Activated naive CD8-positive, alpha-beta T cell treated with anti-CD3 and anti-CD28 coated beads for 36 hours (primary cell): ENCODE data around the gene SLC66A2. TPM values are rescaled to one million over a fixed set of nuclear protein-coding genes. Genes with fewer than 3 reads are reported as not detected.

ENCODE experiments used
- DNase-seq: peaks from one replicate; pipeline ENCODE4 v3.0.0; 2021
- H3K27ac Mint-ChIP-seq: one replicate; pipeline ENCODE4 v1.8.0; 2022; ENCODE audit warnings: mild to moderate bottlenecking, moderate library complexity, mixed read lengths
- H3K27me3 Mint-ChIP-seq: one replicate; pipeline ENCODE4 v1.8.0; 2022; ENCODE audit warnings: mild to moderate bottlenecking, mixed read lengths
- H3K36me3 Mint-ChIP-seq: one replicate; pipeline ENCODE4 v1.8.0; 2021; ENCODE audit warnings: mild to moderate bottlenecking, mixed read lengths
- H3K4me1 Mint-ChIP-seq: one replicate; pipeline ENCODE4 v1.8.0; 2021; ENCODE audit warnings: mixed read lengths
- H3K4me3 Mint-ChIP-seq: one replicate; pipeline ENCODE4 v1.8.0; 2022; ENCODE audit warnings: mild to moderate bottlenecking, moderate library complexity, mixed read lengths
- H3K9me3 Mint-ChIP-seq: one replicate; pipeline ENCODE4 v1.8.0; 2022; ENCODE audit warnings: mixed read lengths
- total RNA-seq, 2 experiments: library from RNA; stranded (reverse); gene quantifications; one replicate each; pipeline ENCODE4 v1.2.3, GENCODE V29; 2021

SLC66A2 gene
- total RNA-seq, 2 experiments from 2014 or later = 30.0 to 30.2 TPM

GRCh38 chr18:79948719-79949411 is 2.6 kb downstream of the SLC66A2 start:
- Mint-ChIP-seq H3K4me3 (no peak overlapping the region), H3K9me3 (no peaks in the 10 kb centered on the region), H3K27me3 (no peaks in the 10 kb centered on the region), H3K27ac (no peak overlapping the region), H3K36me3 (peaks cover 11% of the 10 kb centered on the region), H3K4me1 (peaks cover 40% of the 10 kb centered on the region)
- DNase-seq = no peak

GRCh38 chr18:79947881-79948610 is 3.4 kb downstream of the SLC66A2 start:
- no peaks in the 10 kb centered on the region for H3K27me3 Mint-ChIP-seq
- H3K4me3 Mint-ChIP-seq = no peak overlapping the region
- peaks cover 11% of the 10 kb centered on the region for H3K36me3 Mint-ChIP-seq
- no peak overlapping the region for H3K27ac Mint-ChIP-seq
- H3K9me3 Mint-ChIP-seq = no peaks in the 10 kb centered on the region
- H3K4me1 Mint-ChIP-seq = peaks cover 40% of the 10 kb centered on the region
- no peak for DNase-seq

DNA sequence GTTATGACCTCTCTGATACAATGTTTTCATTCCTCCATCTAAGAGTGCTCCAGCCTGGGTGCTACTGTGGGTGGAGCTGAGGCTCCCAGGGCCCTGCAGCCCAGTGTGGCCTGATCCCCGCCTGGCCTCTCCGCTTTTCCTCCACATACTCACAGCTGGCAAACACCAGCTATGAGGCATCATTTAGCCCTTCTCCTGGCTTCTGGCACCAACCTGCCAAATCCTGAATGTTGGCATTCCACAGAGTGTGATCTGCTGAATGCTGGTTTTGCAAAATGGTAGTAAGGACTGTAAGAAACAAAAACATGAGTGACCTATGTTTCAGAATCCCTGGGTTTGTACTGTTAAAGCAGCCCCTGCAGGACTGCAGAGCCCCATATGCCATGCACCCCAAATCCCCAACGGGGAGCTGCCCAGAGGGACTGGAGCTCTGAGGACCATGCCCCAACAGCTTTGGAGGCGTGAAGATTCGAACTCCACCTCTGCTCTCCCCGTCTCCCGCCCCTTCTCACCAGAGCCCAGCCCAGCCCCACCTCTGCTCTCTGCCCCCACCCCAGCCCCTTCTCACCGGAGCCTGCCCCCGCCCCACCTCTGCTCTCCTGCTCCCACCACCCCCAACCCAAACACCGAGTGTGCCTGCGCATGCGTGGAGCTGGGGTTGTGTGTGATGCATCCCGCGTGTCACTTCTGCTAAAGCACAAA is 4.2 kb downstream of the SLC66A2 start:
- no peaks in the 10 kb centered on the region for H3K9me3 Mint-ChIP-seq
- no peak overlapping the region for H3K4me3 Mint-ChIP-seq
- H3K4me1 Mint-ChIP-seq = peaks cover 40% of the 10 kb centered on the region
- H3K27ac Mint-ChIP-seq = peak overlapping the region; percentile 60
- no peaks in the 10 kb centered on the region for H3K27me3 Mint-ChIP-seq
- peaks cover 12% of the 10 kb centered on the region for H3K36me3 Mint-ChIP-seq
- DNase-seq = no peak

DNA sequence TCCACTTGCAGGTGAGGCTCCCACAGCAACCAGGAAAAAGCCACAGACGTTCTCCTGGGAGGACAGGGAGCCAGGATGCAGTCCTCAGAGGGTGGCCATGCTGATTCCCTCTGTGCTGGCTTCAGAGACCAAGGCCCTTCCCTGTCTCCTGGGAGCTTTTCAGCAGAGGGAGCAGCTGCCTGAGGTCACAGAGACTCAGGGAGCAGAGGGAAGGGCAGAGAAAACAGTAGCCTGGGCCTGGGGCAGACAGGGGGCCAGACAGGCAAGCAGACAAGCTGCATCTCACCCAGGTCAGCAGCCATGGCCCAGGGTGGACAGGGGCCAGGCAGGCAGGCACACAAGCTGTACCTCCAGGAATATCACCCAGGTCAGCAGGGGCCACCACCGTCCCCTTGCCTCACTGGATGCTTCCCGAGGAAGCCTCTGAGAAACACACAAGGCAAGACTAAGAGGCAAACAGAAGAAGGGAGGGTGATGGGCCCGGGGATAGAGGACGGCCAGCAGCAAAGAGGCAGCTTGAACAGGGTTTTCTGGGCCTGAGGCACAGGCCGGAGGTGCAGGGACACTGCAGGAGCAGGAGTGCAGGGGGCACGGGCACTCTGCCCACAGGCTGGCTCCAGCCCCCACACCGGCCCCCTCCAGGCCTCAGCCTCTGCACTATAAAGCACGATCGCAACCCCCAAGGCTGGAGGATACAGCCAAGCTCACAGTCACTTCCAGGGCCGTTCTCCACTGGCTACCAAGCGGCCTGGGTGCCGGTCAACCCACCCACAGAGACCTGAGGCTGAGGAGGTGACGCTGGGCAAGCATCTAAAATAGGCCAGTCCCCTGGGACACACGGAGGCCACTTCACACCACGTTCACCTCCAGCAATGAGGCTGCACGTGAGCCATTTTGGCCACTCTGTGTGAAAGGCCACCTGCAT is 6.1 kb downstream of the SLC66A2 start:
- Mint-ChIP-seq H3K36me3 (peaks cover 17% of the 10 kb centered on the region), H3K27me3 (no peaks in the 10 kb centered on the region), H3K27ac (peak overlapping the region; percentile 40), H3K9me3 (no peaks in the 10 kb centered on the region), H3K4me1 (peaks cover 42% of the 10 kb centered on the region), H3K4me3 (no peak overlapping the region)
- no peak for DNase-seq

- Mint-ChIP-seq H3K4me1 (peaks cover 36% of the 10 kb centered on the region), H3K36me3 (peaks cover 20% of the 10 kb centered on the region), H3K4me3 (peak overlapping the region; percentile 9), H3K27ac (peak overlapping the region; percentile 40), H3K9me3 (no peaks in the 10 kb centered on the region), H3K27me3 (no peaks in the 10 kb centered on the region)
- no peak for DNase-seq
Observed at GRCh38 chr18:79944746-79945117, 6.7 kb downstream of the SLC66A2 start.

DNA sequence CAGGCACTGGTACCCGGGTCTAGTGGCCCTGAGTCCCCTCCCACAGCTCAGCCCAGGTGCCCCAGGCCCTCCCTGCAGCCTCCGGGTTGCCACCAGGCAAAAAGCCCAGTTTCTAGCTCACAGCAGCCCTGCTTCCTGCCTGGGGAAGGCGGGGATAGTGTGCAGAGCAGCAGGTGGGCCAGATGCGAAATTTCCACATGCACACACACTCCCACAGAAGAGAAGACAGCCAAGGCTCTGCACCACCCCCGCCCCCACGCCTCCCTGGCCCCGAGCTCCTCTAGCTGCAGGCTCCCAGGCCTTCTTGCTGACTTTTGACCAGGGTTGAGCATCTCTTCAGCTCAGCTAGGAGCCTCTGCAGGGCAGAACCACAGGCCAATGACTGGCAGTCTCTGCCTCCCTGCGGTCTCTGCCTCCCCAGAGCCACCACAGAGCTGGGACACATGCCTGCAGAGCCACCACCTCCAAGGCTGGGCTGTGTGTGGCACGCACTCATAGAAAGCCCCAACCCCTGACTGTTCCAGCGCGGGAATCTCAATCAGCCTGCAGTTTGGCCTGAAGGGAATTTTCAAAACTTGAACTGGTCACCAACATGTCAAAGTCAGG is 7.2 kb downstream of the SLC66A2 start:
- DNase-seq = peak; percentile 62
- Mint-ChIP-seq H3K27ac (peak overlapping the region; percentile 40), H3K27me3 (no peaks in the 10 kb centered on the region), H3K36me3 (peaks cover 22% of the 10 kb centered on the region), H3K4me1 (peaks cover 32% of the 10 kb centered on the region), H3K4me3 (peak overlapping the region; percentile 9), H3K9me3 (no peaks in the 10 kb centered on the region)

- Mint-ChIP-seq H3K4me1 (peaks cover 30% of the 10 kb centered on the region), H3K36me3 (peaks cover 22% of the 10 kb centered on the region), H3K4me3 (no peak overlapping the region), H3K27ac (peak overlapping the region; percentile 29), H3K9me3 (no peaks in the 10 kb centered on the region), H3K27me3 (no peaks in the 10 kb centered on the region)
- DNase-seq = no peak
Observed at GRCh38 chr18:79943608-79944125, 7.8 kb downstream of the SLC66A2 start.

DNA sequence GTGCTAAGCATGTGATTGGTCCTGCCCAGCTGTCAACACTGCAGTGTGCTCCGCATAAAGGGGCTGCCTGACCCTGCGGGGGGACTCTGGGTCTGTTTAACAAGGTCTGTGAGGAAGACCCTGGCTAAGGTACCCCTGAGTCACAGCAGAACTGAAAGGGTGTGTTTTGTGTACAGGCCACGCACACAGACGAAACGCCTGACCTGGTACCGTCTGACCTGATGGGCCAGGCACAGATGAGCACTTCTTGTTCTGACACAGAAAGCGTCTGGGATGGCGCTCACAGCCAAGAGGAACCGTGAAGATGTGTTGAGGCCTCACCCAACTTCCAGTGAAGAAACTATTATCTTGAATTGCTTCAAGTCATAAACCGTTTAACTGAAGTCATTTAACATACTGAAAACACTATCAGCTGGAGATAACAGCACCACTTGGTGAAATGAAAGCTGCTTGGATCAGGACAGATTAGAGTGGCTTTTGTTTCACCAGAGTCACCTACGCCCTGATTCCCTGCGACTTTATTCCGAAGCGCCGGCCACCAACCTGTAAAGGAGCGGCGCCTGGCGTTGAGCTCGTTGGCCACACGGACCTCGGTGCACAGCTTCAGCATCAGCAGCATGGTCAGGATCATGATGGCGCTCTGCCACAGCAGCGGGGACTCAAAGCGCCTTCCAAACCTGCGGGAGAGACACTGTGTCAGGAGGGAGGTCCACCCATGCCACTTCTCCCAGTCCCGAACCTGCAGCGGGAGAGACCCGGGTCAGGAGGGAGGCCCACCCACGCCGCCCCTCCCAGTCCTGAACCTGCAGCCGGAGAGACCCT is 8.5 kb downstream of the SLC66A2 start:
- Mint-ChIP-seq H3K9me3 (no peaks in the 10 kb centered on the region), H3K4me3 (no peak overlapping the region), H3K36me3 (peaks cover 24% of the 10 kb centered on the region), H3K27me3 (no peaks in the 10 kb centered on the region), H3K4me1 (peaks cover 31% of the 10 kb centered on the region), H3K27ac (no peak overlapping the region)
- no peak for DNase-seq

DNA sequence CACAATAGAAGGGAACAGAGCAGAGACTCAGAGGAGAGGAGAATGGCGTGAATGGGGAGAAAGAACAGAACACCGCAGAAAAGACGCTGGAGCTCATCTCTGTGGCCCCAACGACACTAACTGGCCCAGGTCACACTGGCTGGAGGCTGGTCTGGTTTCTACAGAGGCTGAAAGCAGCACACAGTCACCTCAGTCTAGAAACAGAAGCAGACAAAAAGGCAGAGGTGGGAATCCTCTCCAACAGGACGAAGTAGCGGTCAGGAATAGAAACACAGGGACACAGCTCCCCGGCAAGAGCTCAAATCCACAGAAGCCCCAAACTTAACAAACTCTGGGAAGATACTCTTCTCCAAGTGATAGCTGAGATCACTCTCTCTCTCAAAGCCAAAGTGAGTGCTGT is 9.2 kb downstream of the SLC66A2 start:
- no peak for DNase-seq
- Mint-ChIP-seq H3K36me3 (peaks cover 32% of the 10 kb centered on the region), H3K27me3 (no peaks in the 10 kb centered on the region), H3K4me1 (peaks cover 30% of the 10 kb centered on the region), H3K9me3 (peaks cover 4% of the 10 kb centered on the region), H3K4me3 (no peak overlapping the region), H3K27ac (no peak overlapping the region)

- no peak for DNase-seq
- Mint-ChIP-seq H3K27me3 (no peaks in the 10 kb centered on the region), H3K27ac (no peak overlapping the region), H3K36me3 (peaks cover 38% of the 10 kb centered on the region), H3K4me1 (peaks cover 26% of the 10 kb centered on the region), H3K9me3 (peaks cover 4% of the 10 kb centered on the region), H3K4me3 (no peak overlapping the region)
Observed at GRCh38 chr18:79941473-79942119, 9.9 kb downstream of the SLC66A2 start.

DNA sequence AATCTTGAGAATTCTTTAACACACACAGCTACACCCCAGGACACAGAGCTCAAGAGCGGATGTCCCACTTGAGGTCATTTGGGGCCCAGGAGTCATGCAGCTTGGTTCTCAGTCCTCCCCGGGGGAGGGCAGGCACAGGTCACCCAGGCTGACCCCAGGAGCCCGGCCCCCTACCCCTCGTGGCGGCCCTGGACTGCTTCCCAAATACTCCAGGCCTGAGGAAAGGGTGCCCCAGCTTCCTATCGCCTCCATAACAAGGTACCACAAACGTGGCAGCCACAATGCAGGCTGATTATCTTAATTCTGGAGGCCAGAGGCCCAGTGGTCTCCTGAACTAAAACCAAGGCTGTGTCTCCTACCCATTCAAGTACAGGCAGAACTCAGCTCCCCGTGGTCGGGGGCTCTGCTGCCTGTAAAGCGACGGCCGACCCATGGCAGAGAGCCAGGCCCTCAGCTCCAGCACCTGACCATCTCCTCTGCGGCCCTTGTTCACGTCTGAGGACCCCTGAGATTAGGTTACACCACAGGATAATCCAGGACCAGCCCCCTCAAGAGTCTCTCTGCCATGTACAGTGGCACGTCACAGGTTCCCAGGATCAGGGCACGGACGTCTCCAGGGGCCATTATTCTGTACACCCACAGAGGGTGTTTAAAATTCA is 10.5 kb downstream of the SLC66A2 start:
- Mint-ChIP-seq H3K36me3 (peaks cover 44% of the 10 kb centered on the region), H3K9me3 (peaks cover 5% of the 10 kb centered on the region), H3K4me1 (peaks cover 21% of the 10 kb centered on the region), H3K27me3 (no peaks in the 10 kb centered on the region), H3K4me3 (no peak overlapping the region), H3K27ac (no peak overlapping the region)
- no peak for DNase-seq

DNA sequence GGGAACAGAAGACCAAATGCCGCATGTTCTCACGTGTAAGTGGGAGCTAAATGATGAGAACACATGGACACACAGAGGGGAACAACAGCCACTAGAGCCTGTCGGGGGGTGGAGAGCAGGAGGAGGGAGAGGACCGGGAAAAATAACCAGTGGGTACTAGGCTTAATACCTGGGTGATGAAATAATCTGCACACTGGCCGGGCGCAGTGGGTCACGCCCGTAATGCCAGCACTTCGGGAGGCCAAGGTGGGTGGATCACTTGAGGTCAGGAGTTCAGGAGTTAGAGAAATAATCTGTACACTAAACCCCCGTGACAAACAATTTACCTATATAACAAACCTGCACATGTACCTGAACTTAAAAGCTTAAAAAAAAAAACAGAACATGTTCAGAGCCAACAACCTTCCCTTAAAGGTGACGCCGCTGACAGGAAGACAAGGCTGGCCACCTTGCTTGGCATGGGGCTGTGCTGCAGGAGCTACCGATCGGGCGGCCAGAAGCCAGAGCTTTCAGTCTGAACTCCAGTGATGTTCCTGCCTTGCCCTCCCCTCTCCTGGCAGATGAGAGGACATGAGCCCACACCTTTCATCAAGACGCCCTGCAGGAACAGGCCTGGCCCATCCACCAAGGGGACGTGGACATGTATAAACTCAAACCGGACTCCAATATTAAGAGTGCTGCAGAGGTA is 11.2 kb downstream of the SLC66A2 start:
- Mint-ChIP-seq H3K4me1 (peaks cover 19% of the 10 kb centered on the region), H3K9me3 (peaks cover 10% of the 10 kb centered on the region), H3K4me3 (no peak overlapping the region), H3K27me3 (no peaks in the 10 kb centered on the region), H3K36me3 (peaks cover 51% of the 10 kb centered on the region), H3K27ac (no peak overlapping the region)
- no peak for DNase-seq
